GM12801 (cell line): Measurements from ENCODE around the gene HK1.

Source experiments
- CTCF ChIP-seq: IDR thresholded peaks from one replicate; pipeline ENCODE4 v1.5.1; 2011; ENCODE audit warnings: control low read depth; ENCODE audit not compliant: insufficient read length; ENCODE audit errors: extremely low read depth

The HK1 gene

GRCh38 chr10:69400936-69401335, 122.6 kb downstream of the HK1 start:
- TF ChIP-seq CTCF = no peak

GRCh38 chr10:69401416-69401815, 123.1 kb downstream of the HK1 start:
- TF ChIP-seq CTCF = no peak

GRCh38 chr10:69402386-69402785, 124.1 kb downstream of the HK1 start:
- TF ChIP-seq CTCF = no peak

- TF ChIP-seq CTCF = no peak
Measured at GRCh38 chr10:69403066-69403465, 124.8 kb downstream of the HK1 start.

DNA sequence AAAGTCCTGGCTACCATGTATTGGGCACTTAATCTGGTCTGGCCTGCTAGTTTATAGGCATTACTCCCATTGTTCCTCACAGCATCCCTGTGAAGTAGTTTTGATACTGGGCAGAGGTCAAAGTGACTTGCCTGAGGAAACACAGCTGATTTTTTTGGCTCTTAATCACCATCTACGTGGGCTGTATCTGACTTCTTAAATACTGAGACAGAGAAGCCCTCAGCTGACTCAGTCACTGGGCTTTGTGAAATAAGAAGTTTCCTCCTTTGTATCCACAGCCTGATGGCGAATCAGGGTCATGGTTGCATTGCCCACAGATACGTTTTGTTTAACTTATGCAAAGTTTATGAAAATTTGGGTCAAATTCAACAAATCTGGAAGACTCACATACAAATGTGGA, 125.2 kb downstream of the HK1 start:
- TF ChIP-seq CTCF = no peak

DNA sequence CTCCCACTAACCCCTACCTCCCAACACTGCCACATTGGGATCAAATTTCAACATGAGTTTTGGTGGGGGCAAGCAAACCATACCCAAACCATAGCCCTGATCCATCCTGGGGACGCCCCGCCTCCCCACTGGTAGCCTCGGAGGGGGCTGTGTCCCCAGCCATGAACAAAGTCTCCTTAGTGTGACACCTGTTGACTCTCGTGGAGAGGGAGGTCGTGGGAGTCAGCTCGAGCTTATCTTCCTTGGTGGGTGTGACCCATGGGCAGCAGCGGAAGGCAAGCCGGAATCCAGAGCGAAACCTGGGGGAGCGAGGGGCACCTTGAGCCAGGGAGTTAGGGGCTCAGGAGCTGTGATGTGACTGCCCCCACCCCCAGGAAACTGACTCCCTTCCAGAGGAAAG, 126.5 kb downstream of the HK1 start:
- TF ChIP-seq CTCF = no peak

DNA sequence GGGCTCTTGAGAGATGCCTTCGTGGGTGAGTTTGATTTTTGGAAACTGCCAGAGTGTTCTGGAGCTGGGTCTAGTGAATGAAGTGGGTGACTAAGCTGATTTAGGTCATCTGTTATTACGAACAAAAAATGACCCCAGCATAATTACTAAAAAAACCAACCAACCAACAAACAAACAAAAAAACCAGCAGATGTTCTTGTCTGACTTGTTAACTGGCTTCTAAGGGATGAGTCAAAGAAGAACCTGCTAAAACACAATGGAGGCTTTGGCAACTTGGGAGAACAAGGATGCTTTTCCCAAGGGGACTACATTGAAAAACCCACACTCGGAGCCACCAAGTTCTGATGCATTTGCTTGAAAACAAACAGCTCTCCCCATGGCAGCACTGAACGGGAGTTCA, 126.9 kb downstream of the HK1 start:
- no peak for TF ChIP-seq CTCF

DNA sequence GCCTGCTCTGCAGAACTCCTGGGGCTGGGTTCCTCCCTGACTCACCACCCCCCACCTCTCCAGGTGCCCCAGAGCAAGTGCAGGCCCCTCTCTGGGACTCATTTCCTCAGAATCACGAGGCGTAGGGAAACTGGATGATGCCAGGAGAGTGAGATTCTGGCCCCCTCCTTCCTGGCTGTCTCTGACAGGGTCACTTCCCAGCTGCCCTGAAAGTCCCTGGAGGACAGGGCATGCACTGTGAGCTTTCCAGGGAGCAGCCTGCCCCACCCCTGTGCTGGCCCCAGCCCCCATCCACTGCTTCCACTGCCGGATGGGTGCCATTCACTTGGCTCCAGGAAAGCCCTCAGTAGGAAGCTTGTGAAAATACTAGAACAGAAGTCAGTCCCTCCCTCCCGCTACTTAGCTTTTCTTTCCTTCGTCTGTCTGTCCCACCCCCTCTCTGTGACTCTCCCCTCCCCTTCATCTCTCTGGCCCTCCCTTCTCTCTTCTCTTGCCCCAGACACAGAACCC, 128.1 kb downstream of the HK1 start:
- no peak for TF ChIP-seq CTCF
